Kidney epithelial cell (primary cell): ENCODE results near the gene SIAH1. TPM values are rescaled to one million over a fixed set of nuclear protein-coding genes. Genes with fewer than 3 reads are reported as not detected.
"Not testable (repeated sequence)": the region's sequence is repeated elsewhere in the genome, so short reads cannot be mapped to it uniquely, and the experiment has no call there.

Experiments
- DNase-seq: peaks from one replicate; pipeline ENCODE4 v3.0.0-alpha.2; 2010; ENCODE audit warnings: low read depth
- H3K27me3 ChIP-seq: 2 replicates; pipeline ENCODE4 v1.6.0; 2011; ENCODE audit warnings: low read length; ENCODE audit not compliant: control insufficient read depth, insufficient read depth
- H3K36me3 ChIP-seq: 2 replicates; pipeline ENCODE4 v1.5.1; 2011; ENCODE audit warnings: low read length; ENCODE audit not compliant: control insufficient read depth, insufficient read depth
- H3K4me3 ChIP-seq: 2 replicates; pipeline ENCODE4 v1.5.1; 2011; ENCODE audit warnings: low read depth, mild to moderate bottlenecking, control low read depth, low read length
- CTCF ChIP-seq: IDR thresholded peaks from 2 replicates; pipeline ENCODE4 v1.5.1; 2011; ENCODE audit warnings: mild to moderate bottlenecking, moderate library complexity, low read length, control low read depth, inconsistent platforms; ENCODE audit not compliant: insufficient read depth, poor library complexity, severe bottlenecking
- total RNA-seq: library from RNA; depleted of rRNA; stranded (reverse); fragments of >200 nt; gene quantifications from 2 replicates; pipeline ENCODE4 v1.2.3, GENCODE V29; 2015

Gene SIAH1
- total RNA-seq, 1 donor from 2014 or later, result 30.3 TPM

GRCh38 chr16:48378836-48379235, 6.4 kb downstream of the SIAH1 start:
- Histone ChIP-seq H3K36me3 (no peaks in the 10 kb centered on the region), H3K4me3 (no peak overlapping the region), H3K27me3 (no peaks in the 10 kb centered on the region)
- TF ChIP-seq CTCF, result no peak
- no peak for DNase-seq

DNA sequence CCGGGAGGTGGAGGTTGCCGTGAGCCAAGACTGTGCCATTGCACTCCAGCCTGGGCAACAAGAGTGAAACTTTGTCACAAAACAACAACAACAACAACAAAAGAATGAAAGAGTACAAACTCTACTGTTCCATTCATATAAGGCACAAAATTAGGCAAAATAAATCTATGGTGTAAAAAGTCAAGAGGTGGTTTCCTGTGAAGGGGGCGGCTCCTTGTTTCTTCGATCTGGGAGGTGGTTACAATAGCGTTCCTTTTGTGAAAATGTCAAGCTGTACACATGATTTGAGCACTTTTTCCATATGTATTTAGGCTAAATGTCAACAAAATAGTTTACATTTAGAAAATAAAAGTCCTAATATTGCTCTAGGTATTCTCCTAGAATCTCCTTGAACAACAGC, 6.9 kb downstream of the SIAH1 start:
- Histone ChIP-seq H3K27me3 (no peaks in the 10 kb centered on the region), H3K4me3 (no peak overlapping the region), H3K36me3 (no peaks in the 10 kb centered on the region)
- no peak for TF ChIP-seq CTCF
- no peak for DNase-seq

- not testable (repeated sequence) for H3K36me3 ChIP-seq, DNase-seq
Observed at GRCh38 chr16:48377301-48377700, 7.9 kb downstream of the SIAH1 start.

GRCh38 chr16:48374255-48374654, 11.0 kb downstream of the SIAH1 start:
- Histone ChIP-seq H3K27me3 (no peaks in the 10 kb centered on the region), H3K36me3 (no peaks in the 10 kb centered on the region), H3K4me3 (no peak overlapping the region)
- no peak for TF ChIP-seq CTCF
- DNase-seq, result no peak

More at GRCh38 chr16:48377301-48377700, 7.9 kb downstream of the SIAH1 start:
- not testable (repeated sequence) for H3K4me3 ChIP-seq, H3K27me3 ChIP-seq

- no peak for DNase-seq
- H3K4me3 ChIP-seq, result no peak overlapping the region
- no peaks in the 10 kb centered on the region for H3K36me3 ChIP-seq
- no peak for TF ChIP-seq CTCF
- H3K27me3 ChIP-seq, result no peaks in the 10 kb centered on the region
Observed at GRCh38 chr16:48373258-48374029, 11.8 kb downstream of the SIAH1 start.

GRCh38 chr16:48372744-48373143, 12.5 kb downstream of the SIAH1 start:
- H3K4me3 ChIP-seq, result no peak overlapping the region
- H3K36me3 ChIP-seq, result no peaks in the 10 kb centered on the region
- H3K27me3 ChIP-seq, result no peaks in the 10 kb centered on the region
- no peak for DNase-seq
- no peak for TF ChIP-seq CTCF
